Endothelial cell (in vitro differentiated cells): ENCODE data around the gene NHEJ1. TPM values are rescaled to one million over a fixed set of nuclear protein-coding genes. Genes with fewer than 3 reads are reported as not detected.

ENCODE experiments used
- DNase-seq: peaks from one replicate; pipeline ENCODE4 v3.0.0; 2021; ENCODE audit warnings: low spot score
- H3K27ac Mint-ChIP-seq: one replicate; pipeline ENCODE4 v1.8.0; 2021; ENCODE audit warnings: mixed read lengths, inconsistent platforms; ENCODE audit not compliant: unreplicated experiment
- H3K27me3 Mint-ChIP-seq: one replicate; pipeline ENCODE4 v1.8.0; 2021; ENCODE audit warnings: mild to moderate bottlenecking, moderate library complexity, mixed read lengths, inconsistent platforms; ENCODE audit not compliant: unreplicated experiment
- H3K36me3 Mint-ChIP-seq: one replicate; pipeline ENCODE4 v1.8.0; 2021; ENCODE audit warnings: mild to moderate bottlenecking, low read depth, mixed read lengths, inconsistent platforms; ENCODE audit not compliant: unreplicated experiment
- H3K4me1 Mint-ChIP-seq: one replicate; pipeline ENCODE4 v1.8.0; 2021; ENCODE audit warnings: mild to moderate bottlenecking, mixed read lengths, inconsistent platforms; ENCODE audit not compliant: unreplicated experiment
- H3K4me3 Mint-ChIP-seq: one replicate; pipeline ENCODE4 v1.8.0; 2021; ENCODE audit warnings: mild to moderate bottlenecking, mixed read lengths, inconsistent platforms; ENCODE audit not compliant: unreplicated experiment
- H3K9me3 Mint-ChIP-seq: one replicate; pipeline ENCODE4 v1.8.0; 2021; ENCODE audit warnings: mixed read lengths, inconsistent platforms; ENCODE audit not compliant: unreplicated experiment
- microRNA-seq: library from miRNA; unstranded; fragments of <30 nt; microRNA quantifications from one replicate; pipeline ENCODE4, GENCODE V29; 2020; ENCODE audit not compliant: unreplicated experiment
- total RNA-seq: library from RNA; stranded (reverse); fragmentation: NEBNext Ultra II Directional; extraction: Animal tissue kit (Norgen Biotek cat#: 25700); gene quantifications from one replicate; pipeline ENCODE4 v1.2.1, GENCODE V29; 2021; ENCODE audit not compliant: unreplicated experiment
- TF ChIP-seq, protein P1 (sequence below): fragments of 200-600 bp; sonication (generic); IDR thresholded peaks from one replicate; pipeline ENCODE4 v1.5.0; 2021; ENCODE audit warnings: antibody characterized with exemption; ENCODE audit not compliant: unreplicated experiment

NHEJ1 gene
- total RNA-seq, 1 donor from 2014 or later: 11.1 TPM

DNA sequence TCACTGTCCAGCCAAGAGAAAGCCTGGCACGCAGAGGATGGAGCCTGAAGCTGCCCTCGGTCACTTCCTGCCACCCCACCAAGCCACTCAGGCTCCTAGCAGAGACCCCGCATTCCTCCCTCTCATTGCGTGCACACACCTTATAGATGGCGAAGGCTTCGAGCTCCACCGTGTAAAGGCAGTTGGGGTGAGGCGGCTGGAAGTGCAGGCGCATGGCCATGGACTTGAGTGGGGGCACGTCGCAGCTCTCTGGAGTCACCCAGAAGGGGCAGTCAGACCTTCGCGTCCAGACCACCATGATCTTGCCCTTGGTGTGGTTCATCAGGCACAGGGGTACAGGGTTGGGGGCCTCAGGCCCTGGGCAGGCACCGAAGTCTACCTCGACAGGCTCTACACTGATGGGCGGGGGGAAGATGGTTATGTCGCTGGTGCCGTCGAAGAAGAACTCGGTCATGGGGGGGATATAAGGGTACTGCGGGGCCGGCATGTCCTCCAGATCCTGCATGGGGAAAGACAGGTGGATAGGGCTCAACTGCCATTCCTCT, 133.0 kb downstream of the NHEJ1 start:
- Mint-ChIP-seq H3K27me3 (peaks cover 4% of the 10 kb centered on the region), H3K36me3 (no peaks in the 10 kb centered on the region), H3K4me3 (no peak overlapping the region), H3K9me3 (no peaks in the 10 kb centered on the region), H3K4me1 (no peaks in the 10 kb centered on the region), H3K27ac (no peak overlapping the region)
- no peak for DNase-seq
- TF ChIP-seq, protein P1, sequence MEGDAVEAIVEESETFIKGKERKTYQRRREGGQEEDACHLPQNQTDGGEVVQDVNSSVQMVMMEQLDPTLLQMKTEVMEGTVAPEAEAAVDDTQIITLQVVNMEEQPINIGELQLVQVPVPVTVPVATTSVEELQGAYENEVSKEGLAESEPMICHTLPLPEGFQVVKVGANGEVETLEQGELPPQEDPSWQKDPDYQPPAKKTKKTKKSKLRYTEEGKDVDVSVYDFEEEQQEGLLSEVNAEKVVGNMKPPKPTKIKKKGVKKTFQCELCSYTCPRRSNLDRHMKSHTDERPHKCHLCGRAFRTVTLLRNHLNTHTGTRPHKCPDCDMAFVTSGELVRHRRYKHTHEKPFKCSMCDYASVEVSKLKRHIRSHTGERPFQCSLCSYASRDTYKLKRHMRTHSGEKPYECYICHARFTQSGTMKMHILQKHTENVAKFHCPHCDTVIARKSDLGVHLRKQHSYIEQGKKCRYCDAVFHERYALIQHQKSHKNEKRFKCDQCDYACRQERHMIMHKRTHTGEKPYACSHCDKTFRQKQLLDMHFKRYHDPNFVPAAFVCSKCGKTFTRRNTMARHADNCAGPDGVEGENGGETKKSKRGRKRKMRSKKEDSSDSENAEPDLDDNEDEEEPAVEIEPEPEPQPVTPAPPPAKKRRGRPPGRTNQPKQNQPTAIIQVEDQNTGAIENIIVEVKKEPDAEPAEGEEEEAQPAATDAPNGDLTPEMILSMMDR: no peak

DNA sequence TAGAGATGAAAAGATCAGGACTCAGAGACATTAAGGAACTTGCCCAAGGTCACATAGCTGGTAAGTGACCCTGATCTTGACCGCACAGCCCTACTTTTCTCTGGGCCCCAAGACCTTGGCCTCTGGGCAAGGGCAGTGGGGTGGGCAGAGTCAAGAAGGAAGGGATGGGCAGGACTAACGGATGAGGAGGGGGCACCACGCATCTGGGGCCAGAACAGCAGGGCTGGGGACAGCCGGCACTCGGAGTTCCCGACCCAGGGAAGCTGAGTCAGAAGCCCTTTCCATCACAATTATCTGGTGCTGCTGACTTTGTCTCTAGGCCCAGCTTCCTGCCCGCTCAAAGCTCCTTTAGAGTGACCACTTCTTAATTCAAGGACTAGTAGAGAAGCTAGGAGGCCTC, 133.7 kb downstream of the NHEJ1 start:
- H3K27ac Mint-ChIP-seq: no peak overlapping the region
- H3K27me3 Mint-ChIP-seq: peaks cover 4% of the 10 kb centered on the region
- H3K9me3 Mint-ChIP-seq: no peaks in the 10 kb centered on the region
- TF ChIP-seq, protein P1: no peak
- no peak overlapping the region for H3K4me3 Mint-ChIP-seq
- no peaks in the 10 kb centered on the region for H3K4me1 Mint-ChIP-seq
- H3K36me3 Mint-ChIP-seq: no peaks in the 10 kb centered on the region
- no peak for DNase-seq

GRCh38 chr2:219025637-219026585, 134.7 kb downstream of the NHEJ1 start:
- TF ChIP-seq, protein P1: no peak
- DNase-seq: no peak
- Mint-ChIP-seq H3K4me3 (no peak overlapping the region), H3K9me3 (no peaks in the 10 kb centered on the region), H3K27ac (no peak overlapping the region), H3K4me1 (no peaks in the 10 kb centered on the region), H3K27me3 (peaks cover 5% of the 10 kb centered on the region), H3K36me3 (no peaks in the 10 kb centered on the region)

Small RNA genes within 50 kb of the gene (microRNA-seq; reads per million reads assigned to microRNA genes)
- gene MIR3131: 0.70 reads per million, percentile 2 among the genes with 10 or more reads in this experiment

Other genes with a start within 250 kb of the NHEJ1 start
- gene CDK5R2, start 201.1 kb downstream of the NHEJ1 start, total RNA-seq: 0.13 TPM
- gene FEV, start 175.6 kb downstream of the NHEJ1 start, total RNA-seq: 0.56 TPM
- gene CRYBA2, start 167.4 kb downstream of the NHEJ1 start, total RNA-seq: not detected
- 0.59 TPM for gene CFAP65, start 119.3 kb downstream of the NHEJ1 start, total RNA-seq
- gene IHH, start 99.9 kb downstream of the NHEJ1 start, total RNA-seq: not detected
- gene SLC23A3, start 9.2 kb upstream of the NHEJ1 start, total RNA-seq: 1.7 TPM
- gene CNPPD1, start 16.1 kb upstream of the NHEJ1 start, total RNA-seq: 47.1 TPM
- gene RETREG2, start 17.5 kb upstream of the NHEJ1 start, total RNA-seq: 90.6 TPM
- gene ZFAND2B, start 46.0 kb upstream of the NHEJ1 start, total RNA-seq: 39.7 TPM
- 11.4 TPM for gene ABCB6, start 58.1 kb upstream of the NHEJ1 start, total RNA-seq
- 48.5 TPM for gene ATG9A, start 68.8 kb upstream of the NHEJ1 start, total RNA-seq
- gene ANKZF1, start 69.0 kb upstream of the NHEJ1 start, total RNA-seq: 43.8 TPM
- 7.3 TPM for gene GLB1L, start 84.6 kb upstream of the NHEJ1 start, total RNA-seq
- 29.5 TPM for gene STK16, start 84.7 kb upstream of the NHEJ1 start, total RNA-seq
- gene TUBA4B, start 92.4 kb upstream of the NHEJ1 start, total RNA-seq: not detected
- 18.7 TPM for gene TUBA4A, start 93.1 kb upstream of the NHEJ1 start, total RNA-seq
- gene DNAJB2, start 118.6 kb upstream of the NHEJ1 start, total RNA-seq: 64.3 TPM
- 1.1 TPM for gene PTPRN, start 148.6 kb upstream of the NHEJ1 start, total RNA-seq
- gene RESP18, start 171.9 kb upstream of the NHEJ1 start, total RNA-seq: not detected
- gene DNPEP, start 227.1 kb upstream of the NHEJ1 start, total RNA-seq: 49.6 TPM